AG04449 (cell line): ENCODE results near the gene ASPSCR1.

Experiments
- CTCF ChIA-PET: fragments of 350-600 bp; formaldehyde crosslinking; extraction: SDS; loops from one replicate; lab custom pipeline; 2021; ENCODE audit warnings: antibody characterized with exemption; lab: Yijun Ruan, JAX
- POLR2A ChIA-PET: fragments of 400-600, 350-600 bp; formaldehyde crosslinking; extraction: SDS; loops from one replicate; lab custom pipeline; 2020; ENCODE audit warnings: antibody characterized with exemption, inconsistent platforms; lab: Yijun Ruan, JAX
- DNase-seq: peaks from one replicate; pipeline ENCODE4 v3.0.0-alpha.2; 2010; ENCODE audit warnings: low read depth, low spot score
- H3K4me3 ChIP-seq: 2 replicates; pipeline ENCODE4 v1.5.1; 2011; ENCODE audit warnings: low read depth, mild to moderate bottlenecking, control low read depth, low read length
- TF ChIP-seq, protein P1 (sequence below): IDR thresholded peaks from one replicate; pipeline ENCODE4 v1.5.1; 2011; ENCODE audit warnings: mild to moderate bottlenecking, moderate library complexity, low read length, control low read depth, inconsistent platforms; ENCODE audit not compliant: insufficient read depth; ENCODE audit errors: missing control alignments

The ASPSCR1 gene

DNA sequence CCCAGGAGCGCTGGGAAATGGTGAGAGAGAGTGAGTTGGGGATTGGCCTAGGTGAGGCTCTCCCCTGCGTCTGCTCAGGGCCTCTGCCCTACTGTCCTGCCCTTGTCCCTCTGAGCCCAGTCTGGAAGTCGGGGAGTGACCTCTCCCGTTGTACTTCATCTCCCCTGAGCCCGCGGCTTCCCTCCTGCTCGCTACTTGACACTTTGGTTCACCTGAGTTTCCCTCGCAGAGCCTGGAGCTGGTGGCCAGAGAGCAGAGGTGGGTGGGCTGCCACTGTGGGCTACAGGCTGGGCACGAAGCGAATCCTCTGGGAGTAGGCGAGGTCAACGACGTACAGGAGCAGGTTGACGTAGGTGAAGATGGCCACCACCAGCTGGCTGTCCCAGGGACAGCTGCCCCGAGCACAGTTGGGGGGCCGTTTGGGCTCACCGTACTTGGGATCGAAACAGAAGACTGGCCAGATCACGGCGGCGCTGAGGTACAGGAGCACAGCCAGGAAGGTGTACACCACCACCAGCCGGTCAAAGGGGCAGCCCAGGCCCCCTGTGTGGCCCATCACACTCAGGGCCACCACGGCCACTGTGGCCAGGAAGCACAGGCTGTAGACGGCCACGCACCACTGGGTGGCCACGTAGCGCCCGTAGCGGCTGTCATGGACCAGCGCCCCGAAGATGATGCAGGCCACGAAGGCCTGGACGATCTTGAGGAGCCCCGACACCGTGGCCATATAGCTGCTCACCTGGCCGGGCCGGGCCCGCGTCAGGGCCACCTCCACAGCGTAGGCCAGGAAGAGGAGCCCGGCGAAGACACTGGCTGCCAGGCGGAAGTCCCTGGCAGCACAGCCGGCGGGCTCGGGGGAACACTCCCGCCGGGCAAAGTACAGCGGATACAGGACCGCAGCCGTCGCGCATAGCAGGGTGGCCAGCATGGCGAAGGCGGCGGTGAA is 36.6 kb upstream of the ASPSCR1 start:
- TF ChIP-seq, protein P1, sequence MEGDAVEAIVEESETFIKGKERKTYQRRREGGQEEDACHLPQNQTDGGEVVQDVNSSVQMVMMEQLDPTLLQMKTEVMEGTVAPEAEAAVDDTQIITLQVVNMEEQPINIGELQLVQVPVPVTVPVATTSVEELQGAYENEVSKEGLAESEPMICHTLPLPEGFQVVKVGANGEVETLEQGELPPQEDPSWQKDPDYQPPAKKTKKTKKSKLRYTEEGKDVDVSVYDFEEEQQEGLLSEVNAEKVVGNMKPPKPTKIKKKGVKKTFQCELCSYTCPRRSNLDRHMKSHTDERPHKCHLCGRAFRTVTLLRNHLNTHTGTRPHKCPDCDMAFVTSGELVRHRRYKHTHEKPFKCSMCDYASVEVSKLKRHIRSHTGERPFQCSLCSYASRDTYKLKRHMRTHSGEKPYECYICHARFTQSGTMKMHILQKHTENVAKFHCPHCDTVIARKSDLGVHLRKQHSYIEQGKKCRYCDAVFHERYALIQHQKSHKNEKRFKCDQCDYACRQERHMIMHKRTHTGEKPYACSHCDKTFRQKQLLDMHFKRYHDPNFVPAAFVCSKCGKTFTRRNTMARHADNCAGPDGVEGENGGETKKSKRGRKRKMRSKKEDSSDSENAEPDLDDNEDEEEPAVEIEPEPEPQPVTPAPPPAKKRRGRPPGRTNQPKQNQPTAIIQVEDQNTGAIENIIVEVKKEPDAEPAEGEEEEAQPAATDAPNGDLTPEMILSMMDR = no peak
- ChIA-PET POLR2A (no interaction called here), CTCF (interaction anchor here (1.9 kb wide), 1 partner anchor 19 kb away, joined by 11 read pairs; no protein-coding TSS in a partner anchor)
- DNase-seq = no peak
- H3K4me3 ChIP-seq = no peak overlapping the region

DNA sequence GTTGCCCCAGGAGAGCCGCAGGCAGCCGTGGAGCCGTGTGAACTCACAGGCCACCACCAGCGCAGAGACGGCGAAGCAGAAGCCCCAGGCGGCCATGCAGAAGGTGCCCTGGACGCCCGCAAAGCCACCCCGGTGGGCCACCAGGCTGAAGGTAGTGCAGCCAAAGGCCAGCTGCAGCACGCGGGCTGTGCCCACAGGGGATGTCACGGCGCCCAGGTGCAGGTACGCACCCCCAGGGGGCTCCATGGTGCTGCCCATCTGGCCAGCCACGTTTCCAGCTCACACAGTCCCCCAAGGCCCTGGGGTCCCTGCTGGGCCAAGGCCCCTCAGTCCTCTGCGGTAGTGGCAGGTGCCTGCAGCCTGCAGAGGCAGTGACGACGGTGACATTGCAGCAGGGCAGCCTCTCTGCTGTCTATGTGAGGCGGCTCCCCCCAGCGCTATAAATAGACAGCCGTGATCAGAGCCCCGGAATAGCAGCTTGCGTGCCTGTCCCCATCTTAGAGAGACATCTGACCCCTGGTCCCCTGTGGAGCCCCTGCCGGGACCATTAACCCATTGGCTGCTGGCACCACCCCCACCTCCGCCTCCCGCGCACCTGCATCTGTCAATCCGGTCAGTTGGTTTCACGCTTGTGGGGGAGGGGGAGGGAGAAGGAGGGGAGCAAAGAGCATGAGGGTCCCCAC is 35.8 kb upstream of the ASPSCR1 start:
- TF ChIP-seq, protein P1 = no peak
- ChIA-PET CTCF (interaction anchor here (1.9 kb wide), 1 partner anchor 18 kb away, joined by 11 read pairs; no protein-coding TSS in a partner anchor), POLR2A (no interaction called here)
- DNase-seq = no peak
- H3K4me3 ChIP-seq = no peak overlapping the region

DNA sequence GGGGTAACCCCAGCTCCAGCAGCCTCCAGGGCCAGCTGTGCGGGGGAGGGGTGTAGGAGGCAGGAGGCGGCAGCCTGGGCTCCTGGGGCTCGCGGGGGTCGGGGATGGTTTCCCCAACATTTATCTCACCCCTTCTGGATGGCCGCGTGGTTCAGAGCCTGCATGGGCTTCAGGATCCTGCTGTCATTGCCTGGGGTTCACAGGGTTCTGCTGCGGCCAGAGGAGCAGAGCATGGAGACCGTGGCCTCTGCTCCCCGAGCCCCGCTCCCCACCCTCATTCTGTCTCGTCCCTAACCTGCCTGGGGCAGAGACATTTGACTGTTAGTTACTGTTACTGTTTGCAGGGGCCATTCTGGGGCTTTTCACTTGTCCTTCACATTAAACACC is 35.3 kb upstream of the ASPSCR1 start:
- TF ChIP-seq, protein P1 = no peak
- CTCF ChIA-PET = no interaction called here
- POLR2A ChIA-PET = no interaction called here
- no peak overlapping the region for H3K4me3 ChIP-seq
- no peak for DNase-seq

DNA sequence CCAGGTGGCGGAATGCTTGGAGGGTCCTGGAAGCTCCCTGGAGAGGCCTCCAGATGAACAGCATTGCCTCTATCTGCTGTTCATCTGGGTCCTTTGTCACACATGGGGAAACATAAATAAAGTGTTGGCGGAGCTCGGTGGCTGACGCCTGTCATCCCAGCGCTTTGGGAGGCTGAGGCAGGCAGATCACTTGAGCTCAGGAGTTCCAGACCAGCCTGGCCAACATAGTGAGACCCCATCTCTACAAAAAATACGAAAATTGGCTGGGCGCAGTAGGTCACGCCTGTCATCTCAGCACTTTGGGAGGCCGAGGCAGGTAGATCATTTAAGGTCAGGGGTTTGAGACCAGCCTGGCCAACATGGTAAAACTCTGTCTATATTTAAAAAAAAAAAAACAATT is 32.6 kb upstream of the ASPSCR1 start:
- POLR2A ChIA-PET = no interaction called here
- CTCF ChIA-PET = interaction anchor here (0.8 to 2.6 kb wide), 6 partner anchors 10 to 76 kb away, joined by 3 to 10 read pairs (median 3); partner anchors contain the start of gene NOTUM
- TF ChIP-seq, protein P1 = no peak

DNA sequence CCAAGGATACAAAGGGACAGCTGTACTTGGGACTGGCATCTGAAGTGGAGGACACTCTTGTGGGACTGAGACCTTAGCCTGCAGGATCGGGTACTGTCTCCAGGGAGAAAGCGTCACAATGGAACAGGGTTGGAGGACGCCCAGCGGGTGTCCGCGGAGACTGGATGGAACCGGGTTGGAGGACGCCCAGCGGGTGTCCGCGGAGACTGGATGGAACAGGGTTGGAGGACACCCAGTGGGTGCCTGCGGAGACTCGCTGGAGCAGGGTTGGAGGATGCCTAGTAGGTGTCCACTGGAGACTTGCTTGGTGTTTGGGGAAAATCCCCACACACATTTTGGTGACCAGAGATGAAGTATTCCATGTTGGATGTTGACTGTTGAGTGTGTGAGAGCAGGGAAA is 30.2 kb upstream of the ASPSCR1 start, which contains the start of gene MYADML2:
Gene MYADML2, minus strand, starts transcription at position 45 of the 400 bp plus-strand sequence. CDS start 5,492 bp downstream, outside the sequence.
- ChIA-PET POLR2A (no interaction called here), CTCF (interaction anchor here (2.2 kb wide), 1 partner anchor 13 kb away, joined by 13 read pairs; the partner anchor contains the start of gene NOTUM)
- TF ChIP-seq, protein P1 = no peak
- no peak within 1 kb of the TSS for H3K4me3 ChIP-seq
- DNase-seq = no peak

More for the DNA sequence above, 32.6 kb upstream of the ASPSCR1 start:
- DNase-seq = no peak
- H3K4me3 ChIP-seq = no peak overlapping the region
